DOHH2 (cell line): Measurements from ENCODE around the gene FOXN4.

ENCODE experiments used
- EZH2phosphoT487 ChIP-seq: fragments of 200-600 bp; sonication (generic); IDR thresholded peaks from 2 replicates; pipeline ENCODE4 v1.6.1; 2017; ENCODE audit warnings: borderline replicate concordance, mild to moderate bottlenecking, antibody characterized with exemption, low read length, moderate library complexity, mixed read lengths
- TF ChIP-seq, protein P1 (sequence below): fragments of 200-600 bp; sonication (generic); IDR thresholded peaks from one replicate; pipeline ENCODE4 v1.5.1; 2014; ENCODE audit warnings: antibody characterized with exemption, mild to moderate bottlenecking, low read depth, low read length; ENCODE audit not compliant: poor library complexity, severe bottlenecking

DNA sequence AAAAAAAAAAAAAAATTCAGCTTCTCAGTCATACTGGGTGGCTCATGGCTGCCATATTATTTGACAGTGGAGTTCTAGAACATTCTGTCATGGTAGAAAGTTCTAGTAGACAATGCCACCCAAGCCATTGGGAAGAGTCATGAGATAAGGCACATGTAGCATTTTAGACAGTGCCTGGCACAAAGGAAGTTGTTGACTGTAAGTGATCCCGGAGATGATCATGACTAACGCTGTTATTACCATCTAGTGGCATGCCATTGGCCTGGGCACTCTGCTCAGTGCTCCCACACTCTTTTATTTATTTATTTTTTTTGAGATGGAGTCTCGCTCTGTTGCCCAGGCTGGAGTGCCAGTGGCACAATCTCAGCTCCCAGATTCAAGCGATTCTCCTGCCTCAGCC is 80.4 kb downstream of the FOXN4 start:
- TF ChIP-seq, protein P1, sequence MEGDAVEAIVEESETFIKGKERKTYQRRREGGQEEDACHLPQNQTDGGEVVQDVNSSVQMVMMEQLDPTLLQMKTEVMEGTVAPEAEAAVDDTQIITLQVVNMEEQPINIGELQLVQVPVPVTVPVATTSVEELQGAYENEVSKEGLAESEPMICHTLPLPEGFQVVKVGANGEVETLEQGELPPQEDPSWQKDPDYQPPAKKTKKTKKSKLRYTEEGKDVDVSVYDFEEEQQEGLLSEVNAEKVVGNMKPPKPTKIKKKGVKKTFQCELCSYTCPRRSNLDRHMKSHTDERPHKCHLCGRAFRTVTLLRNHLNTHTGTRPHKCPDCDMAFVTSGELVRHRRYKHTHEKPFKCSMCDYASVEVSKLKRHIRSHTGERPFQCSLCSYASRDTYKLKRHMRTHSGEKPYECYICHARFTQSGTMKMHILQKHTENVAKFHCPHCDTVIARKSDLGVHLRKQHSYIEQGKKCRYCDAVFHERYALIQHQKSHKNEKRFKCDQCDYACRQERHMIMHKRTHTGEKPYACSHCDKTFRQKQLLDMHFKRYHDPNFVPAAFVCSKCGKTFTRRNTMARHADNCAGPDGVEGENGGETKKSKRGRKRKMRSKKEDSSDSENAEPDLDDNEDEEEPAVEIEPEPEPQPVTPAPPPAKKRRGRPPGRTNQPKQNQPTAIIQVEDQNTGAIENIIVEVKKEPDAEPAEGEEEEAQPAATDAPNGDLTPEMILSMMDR, result no peak
- TF ChIP-seq EZH2phosphoT487, result no peak
